Kidney capillary endothelial cell (primary cell): Measurements from ENCODE around the gene CCDC40.

Experiments
- DNase-seq: peaks from one replicate; pipeline ENCODE4 v3.0.0-alpha.2; 2018; ENCODE audit warnings: low spot score

CCDC40 gene

DNA sequence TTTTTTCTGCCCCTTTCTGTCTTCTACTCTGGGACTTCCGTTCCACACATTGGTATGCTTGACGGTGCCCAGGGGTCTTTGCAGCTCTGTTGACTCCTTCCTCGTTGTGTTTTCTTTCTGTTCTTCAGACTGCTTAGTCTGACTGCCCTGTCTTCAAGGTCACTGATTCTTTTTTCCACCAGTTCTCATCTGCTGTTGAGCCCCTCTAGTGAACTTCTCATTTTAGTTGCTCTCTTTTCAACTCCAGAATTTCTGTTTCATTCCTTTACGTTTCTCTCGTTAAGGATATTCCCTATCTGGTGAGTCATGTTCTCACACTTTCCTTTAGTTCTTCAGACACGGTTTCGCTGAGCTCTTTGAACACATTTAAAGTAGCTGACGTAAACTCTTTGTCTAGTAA is 78.7 kb downstream of the CCDC40 start:
- DNase-seq: no peak

DNA sequence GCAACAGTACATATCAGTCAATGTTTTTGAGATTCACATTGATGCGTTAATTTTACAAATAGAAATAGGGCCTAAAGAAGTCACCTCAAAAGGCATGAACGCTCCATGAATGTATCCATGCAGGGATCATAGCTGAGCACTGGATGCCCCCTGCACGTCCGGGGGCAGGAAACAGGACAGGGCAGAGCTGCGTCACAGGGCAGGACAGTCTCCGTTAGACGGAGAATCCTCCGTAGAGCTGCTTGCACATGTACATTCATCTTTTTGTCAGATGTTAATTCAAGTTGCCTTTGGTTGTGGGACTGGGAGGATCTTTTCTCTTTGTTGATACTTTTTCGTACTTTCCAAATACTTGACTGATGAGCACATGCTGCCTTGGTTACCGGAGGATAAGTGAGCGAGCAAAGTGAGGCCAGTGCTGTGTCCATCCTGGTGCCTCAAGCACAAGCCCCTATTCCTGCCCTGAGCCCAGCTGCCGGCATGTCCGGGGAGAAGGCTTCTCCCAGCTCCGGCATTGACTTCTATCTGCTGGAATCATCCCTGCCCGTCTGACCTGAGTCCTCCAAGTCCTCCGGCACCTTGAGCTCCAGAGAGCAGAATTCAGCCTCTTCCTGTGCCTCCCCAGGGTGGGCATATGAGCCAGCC is 80.0 kb downstream of the CCDC40 start:
- DNase-seq: peak; percentile 33

DNA sequence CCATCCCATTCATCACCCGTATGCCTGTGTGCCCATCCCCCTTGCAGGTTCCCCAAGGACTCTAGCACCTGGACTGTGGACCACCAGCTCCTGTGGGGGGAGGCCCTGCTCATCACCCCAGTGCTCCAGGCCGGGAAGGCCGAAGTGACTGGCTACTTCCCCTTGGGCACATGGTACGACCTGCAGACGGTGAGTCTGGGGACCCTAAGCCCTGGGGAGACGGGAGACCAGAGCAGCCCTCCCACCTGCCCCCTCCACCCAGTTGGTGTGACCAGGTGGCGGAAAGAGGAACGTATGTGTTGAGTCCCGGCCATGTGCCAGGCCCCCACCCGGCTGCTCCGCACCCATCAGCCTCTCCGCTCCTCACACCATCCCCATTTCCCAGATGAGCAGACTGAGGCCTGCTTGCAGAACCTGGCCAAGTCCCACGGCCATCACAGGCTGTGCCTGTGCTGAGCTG is 80.5 kb downstream of the CCDC40 start:
- DNase-seq: no peak

DNA sequence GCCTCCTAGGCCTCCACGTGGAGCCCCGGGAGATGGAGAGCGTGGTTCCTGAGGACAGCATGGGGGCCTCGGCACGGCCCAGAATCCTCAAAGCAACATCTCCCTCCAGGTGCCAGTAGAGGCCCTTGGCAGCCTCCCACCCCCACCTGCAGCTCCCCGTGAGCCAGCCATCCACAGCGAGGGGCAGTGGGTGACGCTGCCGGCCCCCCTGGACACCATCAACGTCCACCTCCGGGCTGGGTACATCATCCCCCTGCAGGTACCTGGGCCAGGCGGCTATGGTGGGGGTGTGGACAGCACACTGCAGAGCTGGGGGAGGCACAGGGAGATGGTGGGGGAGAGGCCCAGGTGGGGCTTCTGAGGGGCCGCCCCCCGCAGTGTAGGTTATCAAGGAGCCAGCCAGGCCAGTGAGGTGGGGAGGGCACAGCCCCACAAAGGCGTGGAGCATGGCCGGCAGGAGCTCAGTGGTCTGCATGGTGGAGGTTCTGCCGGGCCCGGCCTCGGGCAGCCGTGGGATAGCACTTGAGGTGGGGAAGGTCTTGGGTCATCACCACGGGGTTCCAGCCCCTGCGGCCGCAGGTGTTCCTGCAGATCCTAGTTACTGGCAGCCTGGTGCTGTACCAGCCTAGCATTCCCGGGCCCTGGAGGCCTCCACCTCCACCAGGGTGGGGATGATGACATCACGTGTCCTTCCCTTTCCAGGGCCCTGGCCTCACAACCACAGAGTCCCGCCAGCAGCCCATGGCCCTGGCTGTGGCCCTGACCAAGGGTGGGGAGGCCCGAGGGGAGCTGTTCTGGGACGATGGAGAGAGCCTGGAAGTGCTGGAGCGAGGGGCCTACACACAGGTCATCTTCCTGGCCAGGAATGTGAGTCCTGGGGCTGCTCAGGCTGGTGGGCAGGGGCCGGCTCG is 81.3 kb downstream of the CCDC40 start:
- DNase-seq: no peak

DNA sequence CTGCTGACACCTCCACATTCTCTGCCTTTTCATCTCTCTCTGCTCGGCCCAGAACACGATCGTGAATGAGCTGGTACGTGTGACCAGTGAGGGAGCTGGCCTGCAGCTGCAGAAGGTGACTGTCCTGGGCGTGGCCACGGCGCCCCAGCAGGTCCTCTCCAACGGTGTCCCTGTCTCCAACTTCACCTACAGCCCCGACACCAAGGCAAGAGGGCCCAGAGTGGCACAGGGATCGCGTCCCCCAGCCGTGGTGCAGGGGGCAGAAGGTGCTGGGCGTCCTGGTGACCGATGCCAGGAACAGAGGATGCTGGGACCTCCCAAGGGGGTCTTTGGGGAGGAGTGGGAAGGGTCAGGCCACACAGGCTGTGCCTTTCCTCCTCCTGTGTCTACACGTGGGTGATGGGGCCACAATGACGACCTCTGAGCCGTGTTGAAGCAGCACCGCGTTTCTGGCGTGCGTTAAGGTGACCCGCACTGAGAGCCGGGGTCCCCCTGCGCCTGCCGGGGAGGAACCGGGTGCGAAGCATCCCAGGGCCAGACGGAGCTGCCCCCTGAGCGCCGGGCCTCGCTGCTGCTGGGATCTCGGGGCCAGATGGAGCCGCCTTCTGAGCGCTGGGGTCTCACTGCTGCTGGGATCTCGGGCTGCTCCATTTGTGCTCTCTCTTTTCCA is 82.3 kb downstream of the CCDC40 start:
- DNase-seq: no peak

DNA sequence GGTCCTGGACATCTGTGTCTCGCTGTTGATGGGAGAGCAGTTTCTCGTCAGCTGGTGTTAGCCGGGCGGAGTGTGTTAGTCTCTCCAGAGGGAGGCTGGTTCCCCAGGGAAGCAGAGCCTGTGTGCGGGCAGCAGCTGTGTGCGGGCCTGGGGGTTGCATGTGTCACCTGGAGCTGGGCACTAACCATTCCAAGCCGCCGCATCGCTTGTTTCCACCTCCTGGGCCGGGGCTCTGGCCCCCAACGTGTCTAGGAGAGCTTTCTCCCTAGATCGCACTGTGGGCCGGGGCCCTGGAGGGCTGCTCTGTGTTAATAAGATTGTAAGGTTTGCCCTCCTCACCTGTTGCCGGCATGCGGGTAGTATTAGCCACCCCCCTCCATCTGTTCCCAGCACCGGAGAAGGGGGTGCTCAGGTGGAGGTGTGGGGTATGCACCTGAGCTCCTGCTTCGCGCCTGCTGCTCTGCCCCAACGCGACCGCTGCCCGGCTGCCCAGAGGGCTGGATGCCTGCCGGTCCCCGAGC is 82.9 kb downstream of the CCDC40 start:
- no peak for DNase-seq

DNA sequence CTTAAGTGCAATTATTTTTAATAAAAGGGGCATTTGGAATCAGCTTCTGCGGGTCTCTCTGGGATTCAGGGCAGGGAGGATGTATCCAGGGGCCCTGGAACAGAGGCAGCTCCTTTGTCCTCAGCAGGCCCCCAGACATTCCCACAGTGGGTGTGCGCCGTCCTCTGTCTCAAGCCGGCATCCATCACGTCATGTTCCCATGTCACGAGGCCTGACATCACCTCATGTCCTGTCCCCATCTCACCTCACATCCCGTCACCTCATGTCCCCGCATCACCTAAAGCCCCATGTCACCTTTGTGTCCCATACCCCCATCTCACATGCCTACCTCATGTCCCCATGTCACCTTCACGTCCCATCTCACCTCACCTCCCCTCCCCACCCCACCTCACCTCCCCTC is 83.4 kb downstream of the CCDC40 start:
- no peak for DNase-seq

DNA sequence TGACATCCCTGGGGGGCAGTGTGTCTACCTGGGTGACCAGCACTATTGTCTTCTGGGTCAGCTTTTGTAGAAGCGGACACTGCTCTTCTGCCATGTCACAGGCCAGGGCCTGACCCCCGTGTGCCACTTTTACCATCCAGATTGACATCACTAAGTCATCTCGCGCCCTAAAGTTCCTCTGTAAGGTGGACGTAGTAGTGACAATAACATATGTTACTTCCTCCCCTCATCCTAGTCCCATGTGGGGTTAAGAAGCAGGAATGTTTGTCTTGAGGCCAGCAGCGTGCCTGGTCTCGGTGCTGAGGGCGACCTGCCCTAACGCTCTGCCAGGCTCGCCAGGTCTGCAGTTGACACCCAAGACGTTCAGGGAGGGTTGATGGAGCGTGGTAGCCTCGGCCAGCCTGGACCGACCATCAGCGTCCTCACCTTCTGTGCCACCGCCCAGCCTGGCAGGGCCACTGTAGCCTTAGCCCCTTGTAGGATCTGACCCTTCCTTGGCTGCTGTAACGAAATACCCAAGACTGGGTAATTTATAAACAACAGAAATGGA is 85.7 kb downstream of the CCDC40 start:
- no peak for DNase-seq

DNA sequence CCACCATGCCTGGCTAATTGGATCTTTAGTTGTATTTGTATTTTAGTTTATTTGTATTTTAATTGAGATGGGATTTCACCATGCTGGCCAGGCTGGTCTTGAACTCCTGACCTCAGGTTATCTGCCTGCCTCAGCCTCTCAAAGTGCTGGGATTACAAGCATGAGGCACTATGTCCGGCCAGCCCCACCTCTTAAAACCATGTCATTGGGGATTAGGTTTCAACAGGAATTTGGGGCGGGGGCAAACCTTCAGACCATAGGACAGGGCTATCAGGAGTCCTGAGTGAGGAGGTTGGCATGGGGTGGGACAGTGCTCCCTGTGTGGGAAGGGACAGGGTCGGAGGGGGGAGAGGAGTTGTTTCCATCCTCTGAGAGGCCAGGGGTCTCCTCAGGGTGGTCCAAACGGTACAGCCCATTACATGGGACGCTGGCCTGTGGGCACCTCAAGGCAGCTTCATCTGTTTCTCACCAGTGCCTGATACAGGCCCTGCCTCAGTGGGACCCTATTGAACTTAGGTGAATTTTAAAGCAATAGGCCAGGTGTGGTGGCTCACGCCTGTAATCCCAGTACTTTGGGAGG is 86.6 kb downstream of the CCDC40 start:
- DNase-seq: no peak

DNA sequence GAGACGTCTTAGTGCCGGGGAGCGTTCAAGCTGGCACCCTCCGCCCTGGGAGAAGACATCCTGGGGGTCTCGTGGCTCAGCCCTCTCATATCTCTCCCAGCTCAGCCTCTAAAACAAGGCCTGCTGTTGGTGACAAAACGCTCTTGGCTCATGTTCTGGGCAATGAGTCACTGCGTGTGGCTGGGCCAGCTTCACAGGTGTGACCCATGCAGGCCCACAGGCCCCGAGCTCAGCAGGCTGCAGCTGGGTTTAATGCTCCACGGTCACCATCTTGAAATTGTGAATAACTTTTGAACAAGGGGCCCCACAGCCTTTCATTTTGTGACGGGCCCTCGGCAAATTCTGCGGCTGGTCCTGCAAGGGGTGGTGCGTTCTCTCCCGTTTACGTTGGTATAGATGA is 87.3 kb downstream of the CCDC40 start:
- DNase-seq: no peak

DNA sequence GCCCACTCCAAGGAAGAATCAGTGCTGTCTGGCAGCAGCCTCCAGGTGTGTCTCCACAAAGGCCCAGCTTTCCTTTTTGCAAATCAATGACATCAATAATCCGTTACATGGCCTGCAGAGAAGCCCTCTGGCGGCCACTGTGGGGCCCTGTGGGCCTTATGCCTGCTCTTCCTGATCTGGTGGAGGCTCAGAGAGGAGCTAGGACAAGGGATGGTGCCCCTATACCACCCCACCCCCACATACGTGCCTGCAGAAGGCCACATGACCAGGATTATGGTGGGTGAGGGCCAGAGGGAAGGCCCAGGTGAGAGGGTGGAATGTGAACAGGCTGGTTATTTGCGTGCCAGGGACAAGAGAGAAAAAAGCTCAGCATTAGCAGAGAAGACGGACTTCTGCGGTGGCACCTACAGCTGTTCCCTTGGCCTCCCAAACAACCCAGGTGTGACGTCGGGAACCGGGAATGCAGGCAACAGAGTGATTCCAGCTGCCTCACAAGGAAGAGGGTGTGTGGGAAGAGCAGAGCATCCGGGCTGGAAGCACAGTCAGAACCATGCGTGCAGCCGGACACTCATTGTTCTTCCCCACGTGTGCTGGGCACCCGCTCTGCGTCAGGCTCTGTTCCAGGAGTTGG is 88.0 kb downstream of the CCDC40 start:
- DNase-seq: no peak

DNA sequence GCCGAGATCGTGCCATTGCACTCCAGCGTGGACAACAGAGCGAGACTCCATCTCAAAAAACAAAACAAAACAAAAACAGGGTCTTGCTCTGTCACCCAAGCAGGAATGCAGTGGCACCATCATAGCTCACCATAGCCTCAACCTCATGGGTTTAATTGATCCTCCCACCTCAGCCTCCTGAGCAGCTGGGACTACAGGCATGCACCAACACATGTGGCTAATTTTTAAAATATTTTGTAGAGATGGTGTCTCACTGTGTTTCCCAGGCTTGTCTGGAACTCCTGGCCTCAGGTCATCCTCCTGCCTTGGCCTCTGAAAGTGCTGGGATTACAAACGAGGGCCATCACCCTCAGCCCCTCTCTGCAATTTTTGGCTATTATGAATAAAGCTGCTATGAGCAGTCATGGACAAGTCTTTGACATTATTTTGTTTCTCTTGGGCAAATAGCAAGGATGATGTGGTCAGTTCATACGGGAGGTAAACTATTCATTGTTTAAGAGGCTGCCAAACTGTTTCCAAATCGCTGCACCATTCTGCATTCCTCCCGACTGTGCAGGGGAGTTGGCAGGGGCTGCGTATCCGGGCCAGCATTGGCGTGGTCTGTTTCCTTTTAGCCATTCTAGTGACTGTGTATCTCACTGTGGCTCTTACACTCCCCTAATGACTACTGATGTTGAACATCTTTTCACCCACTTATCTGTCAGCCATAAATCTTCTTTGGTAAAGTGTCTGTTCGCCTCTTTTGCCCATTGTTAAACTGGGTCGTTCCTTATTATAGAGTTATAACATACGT is 89.4 kb downstream of the CCDC40 start:
- DNase-seq: no peak

DNA sequence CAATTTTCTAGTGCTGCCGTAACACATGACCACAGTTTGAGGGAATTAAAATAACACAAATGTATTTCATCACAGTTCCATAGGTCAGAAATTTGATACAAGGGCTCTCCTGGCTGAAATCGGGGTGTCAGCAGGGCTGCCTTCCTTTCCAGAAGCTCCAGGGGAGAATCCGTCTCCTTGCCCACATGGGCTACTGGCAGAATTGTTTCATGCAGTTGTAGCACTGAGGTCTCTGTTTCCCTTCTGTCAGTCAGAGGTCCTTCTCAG is 89.9 kb downstream of the CCDC40 start:
- no peak for DNase-seq

DNA sequence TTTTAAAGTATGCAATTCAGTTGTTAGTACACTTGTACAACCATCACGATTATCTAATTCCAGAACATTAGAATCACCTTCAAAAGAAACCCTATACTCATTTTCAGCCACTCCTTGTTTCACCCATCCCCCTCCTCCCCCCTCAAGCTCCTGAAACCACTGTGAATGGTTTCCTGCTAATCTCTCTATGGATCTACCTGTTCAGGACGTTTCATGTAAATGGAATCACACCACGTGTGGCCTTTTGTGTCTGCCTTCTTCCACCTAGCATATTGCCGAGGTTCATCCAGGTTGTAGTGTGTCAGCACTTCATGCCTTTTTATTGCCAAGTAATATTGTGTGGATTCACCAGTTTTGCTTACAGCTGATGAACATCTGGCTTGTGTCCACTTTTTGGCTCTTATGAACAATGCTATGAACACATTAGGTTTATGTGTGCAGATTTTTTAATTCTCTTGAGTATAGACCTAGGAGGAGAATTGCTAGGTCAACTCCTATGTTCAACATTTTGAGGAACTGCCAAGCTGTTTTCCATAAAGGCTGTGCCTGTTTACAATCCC is 92.6 kb downstream of the CCDC40 start:
- DNase-seq: no peak

DNA sequence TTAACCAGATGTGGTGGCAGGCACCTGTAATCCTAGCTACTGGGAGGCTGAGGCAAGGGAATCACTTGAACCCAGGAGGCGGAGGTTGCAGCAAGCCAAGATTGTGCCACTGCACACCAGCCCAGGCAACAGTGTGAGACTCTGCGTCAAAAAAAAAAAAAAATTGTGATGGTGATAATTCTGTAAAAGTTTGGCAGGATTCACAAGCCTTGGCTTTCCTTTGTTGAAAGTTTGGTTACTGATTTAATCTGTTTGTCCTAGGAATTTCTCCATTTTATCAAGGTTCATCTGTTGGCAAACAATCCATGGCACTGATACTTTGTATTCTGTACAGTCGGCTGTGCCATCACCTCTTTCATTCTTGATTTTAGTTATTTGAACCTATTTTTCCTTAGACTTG is 94.5 kb downstream of the CCDC40 start:
- DNase-seq: no peak

DNA sequence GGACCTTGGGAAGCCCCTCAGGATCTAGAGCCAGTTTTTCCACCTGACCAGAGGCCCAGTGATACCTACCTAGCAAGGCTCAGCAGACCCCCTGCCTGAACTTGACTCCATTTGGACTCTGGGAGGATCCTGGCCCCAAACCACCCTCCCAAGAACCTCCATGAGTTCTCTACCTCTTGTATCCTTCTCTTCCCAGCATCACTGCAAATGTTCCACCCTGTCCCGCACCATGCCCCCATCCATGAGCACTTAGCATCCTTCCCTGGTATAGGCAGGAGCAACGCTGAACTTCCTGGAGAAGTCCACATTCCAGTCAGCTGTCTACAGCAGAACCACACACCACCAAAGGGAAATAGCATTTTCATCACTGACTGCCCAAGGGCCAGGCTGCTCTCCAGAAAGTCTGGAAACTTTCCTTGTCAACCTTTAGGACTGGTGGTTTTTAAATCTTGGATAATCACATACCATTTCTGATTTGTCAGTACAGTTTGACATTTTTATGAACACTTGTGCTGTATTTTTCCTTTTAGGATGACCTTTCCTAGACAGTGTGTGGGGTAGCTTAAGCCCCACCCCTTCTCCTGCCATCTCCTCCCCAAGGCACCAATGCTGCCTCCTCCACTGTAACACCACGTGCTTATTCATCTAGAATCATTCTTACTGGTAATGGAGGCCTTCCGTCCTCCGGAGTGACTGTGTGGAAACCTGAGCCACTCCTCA is 96.6 kb downstream of the CCDC40 start:
- DNase-seq: no peak

DNA sequence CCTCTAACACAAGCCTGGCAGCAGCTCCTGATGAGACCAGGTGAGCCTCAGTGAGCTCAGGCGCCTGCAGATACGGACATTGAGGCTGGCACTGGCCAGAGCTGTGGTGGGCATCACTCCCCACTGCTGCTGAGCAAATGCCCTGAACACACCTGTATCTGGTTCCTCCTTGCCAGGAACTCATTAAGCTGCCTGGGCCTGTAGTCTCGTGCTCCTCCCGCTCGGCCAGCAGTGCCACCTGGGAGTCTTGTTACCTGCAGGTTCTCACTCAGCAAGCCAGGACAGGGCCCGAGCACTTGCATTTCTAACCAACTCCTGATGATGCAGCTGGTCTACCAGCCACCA is 97.2 kb downstream of the CCDC40 start:
- DNase-seq: no peak

DNA sequence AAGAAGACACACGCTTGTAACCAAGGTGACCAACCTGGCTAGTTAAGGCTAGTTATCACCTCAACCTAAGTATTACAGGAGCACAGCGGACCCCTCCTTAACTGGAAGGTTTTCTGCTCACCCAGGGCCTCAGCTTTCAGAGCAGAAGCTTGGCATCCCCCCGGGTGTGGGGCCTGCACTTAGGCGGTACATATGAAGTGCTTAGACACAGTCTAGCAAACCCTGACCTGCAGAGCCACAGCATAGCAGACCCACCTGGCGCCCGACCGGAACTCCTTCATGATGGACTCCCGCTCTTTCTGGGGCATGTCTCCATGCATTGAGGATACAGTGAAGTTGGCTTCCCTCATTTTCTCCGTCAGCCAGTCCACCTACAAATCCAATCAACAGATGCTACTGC is 100.7 kb downstream of the CCDC40 start:
- DNase-seq: no peak

DNA sequence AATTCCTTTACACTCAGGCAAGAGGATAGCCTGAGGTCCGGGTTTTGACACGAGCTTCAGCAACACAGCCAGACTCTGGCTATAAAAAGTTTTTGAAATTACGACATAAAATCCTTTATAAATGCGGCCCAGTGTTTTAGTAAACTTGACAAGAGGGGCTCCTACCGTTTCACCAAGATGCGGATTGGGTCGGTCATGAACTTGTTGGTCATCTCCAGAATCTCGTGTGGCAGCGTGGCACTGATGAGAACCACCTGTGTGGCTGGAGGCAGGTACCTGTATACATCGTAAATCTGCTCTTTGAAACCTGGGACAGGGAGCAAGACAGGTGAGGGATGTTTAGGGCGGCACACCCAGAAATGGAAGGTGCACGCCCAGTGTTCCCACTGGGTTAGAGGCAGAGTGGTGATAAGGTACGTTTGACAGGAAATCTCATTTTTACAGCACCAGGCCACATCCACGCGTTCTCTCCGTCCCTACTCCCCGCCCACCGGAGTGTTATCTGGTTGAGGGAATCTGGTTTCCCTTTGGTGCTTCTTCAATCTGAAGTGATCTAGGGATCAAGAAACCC is 102.5 kb downstream of the CCDC40 start:
- no peak for DNase-seq
